SK-N-SH treated with all-trans-retinoic acid at 6 μM for 48 hours (cell line): ENCODE results near the gene CTNNAL1.

ENCODE experiments used
- ATAC-seq: fragments of 200-7000 bp; cut with Tn5 transposase; 3 replicates; pipeline ENCODE4 v1.9.1; 2020; ENCODE audit warnings: mild to moderate bottlenecking, moderate library complexity
- ARNTL ChIP-seq: fragments of 450-650 bp; formaldehyde crosslinking; IDR thresholded peaks from 2 replicates; pipeline ENCODE4 v1.5.0; 2020; ENCODE audit warnings: low read depth, mild to moderate bottlenecking, moderate library complexity, borderline replicate concordance
- BACH2 ChIP-seq: fragments of 250-450 bp; sonication (Bioruptor Pico); IDR thresholded peaks from 2 replicates; pipeline ENCODE4 v1.9.0; 2021; ENCODE audit warnings: mild to moderate bottlenecking, borderline replicate concordance
- CSDC2 ChIP-seq: fragments of 250-450 bp; sonication (Bioruptor Pico); IDR thresholded peaks from 2 replicates; pipeline ENCODE4 v1.5.0; 2020; ENCODE audit warnings: mild to moderate bottlenecking, moderate library complexity
- CSRNP3 ChIP-seq: fragments of 250-450 bp; sonication (Bioruptor Pico); IDR thresholded peaks from 2 replicates; pipeline ENCODE4 v1.5.1; 2021; ENCODE audit warnings: mild to moderate bottlenecking, moderate library complexity
- ESRRG ChIP-seq: fragments of 250-450 bp; sonication (Bioruptor Pico); IDR thresholded peaks from 2 replicates; pipeline ENCODE4 v1.6.1; 2021; ENCODE audit warnings: mild to moderate bottlenecking
- GLIS3 ChIP-seq: fragments of 250-450 bp; sonication (Bioruptor Pico); IDR thresholded peaks from 2 replicates; pipeline ENCODE4 v1.5.0; 2020; ENCODE audit warnings: mild to moderate bottlenecking, moderate library complexity
- ISL1 ChIP-seq: fragments of 250-450 bp; sonication (Bioruptor Pico); IDR thresholded peaks from 2 replicates; pipeline ENCODE4 v2.1.2; 2022; ENCODE audit warnings: mild to moderate bottlenecking, moderate library complexity
- OSR1 ChIP-seq: fragments of 250-450 bp; sonication (Bioruptor Pico); IDR thresholded peaks from 2 replicates; pipeline ENCODE4 v1.8.0; 2022; ENCODE audit warnings: moderate library complexity, mild to moderate bottlenecking, inconsistent platforms
- PPARA ChIP-seq: fragments of 250-450 bp; sonication (Bioruptor Pico); IDR thresholded peaks from 2 replicates; pipeline ENCODE4 v1.5.0; 2020; ENCODE audit warnings: mild to moderate bottlenecking, borderline replicate concordance
- RARB ChIP-seq: fragments of 250-450 bp; sonication (Bioruptor Pico); IDR thresholded peaks from 2 replicates; pipeline ENCODE4 v1.8.0; 2021; ENCODE audit warnings: mild to moderate bottlenecking, moderate library complexity
- SNAI2 ChIP-seq: fragments of 250-450 bp; sonication (Bioruptor Pico); IDR thresholded peaks from 2 replicates; pipeline ENCODE4 v1.5.0; 2020; ENCODE audit warnings: mild to moderate bottlenecking, moderate library complexity
- TCF4 ChIP-seq: fragments of 250-450 bp; sonication (Bioruptor Pico); IDR thresholded peaks from 2 replicates; pipeline ENCODE4 v1.8.0; 2021; ENCODE audit warnings: mild to moderate bottlenecking, moderate library complexity, borderline replicate concordance
- TOX ChIP-seq: fragments of 250-450 bp; sonication (Bioruptor Pico); IDR thresholded peaks from 2 replicates; pipeline ENCODE4 v1.8.0; 2021; ENCODE audit warnings: mild to moderate bottlenecking, moderate library complexity, borderline replicate concordance
- TSHZ2 ChIP-seq: fragments of 250-450 bp; sonication (Bioruptor Pico); IDR thresholded peaks from 2 replicates; pipeline ENCODE4 v1.5.0; 2020; ENCODE audit warnings: mild to moderate bottlenecking, moderate library complexity
- ZC3H10 ChIP-seq: fragments of 250-450 bp; sonication (Bioruptor Pico); IDR thresholded peaks from 2 replicates; pipeline ENCODE4 v1.5.1; 2021; ENCODE audit warnings: mild to moderate bottlenecking, moderate library complexity
- ZFP3 ChIP-seq: fragments of 250-450 bp; sonication (Bioruptor Pico); IDR thresholded peaks from 2 replicates; pipeline ENCODE4 v1.5.0; 2020; ENCODE audit warnings: mild to moderate bottlenecking, moderate library complexity
- ZFP30 ChIP-seq: fragments of 450-650 bp; formaldehyde crosslinking; IDR thresholded peaks from 2 replicates; pipeline ENCODE4 v1.5.0; 2022; ENCODE audit warnings: mild to moderate bottlenecking, moderate library complexity
- ZNF565 ChIP-seq: fragments of 450-650 bp; formaldehyde crosslinking; conservative IDR thresholded peaks from 2 replicates; pipeline ENCODE4 v1.5.0; 2020; ENCODE audit warnings: low read depth, mild to moderate bottlenecking, moderate library complexity
- ZNF70 ChIP-seq: fragments of 450-650 bp; formaldehyde crosslinking; IDR thresholded peaks from 2 replicates; pipeline ENCODE4 v1.5.0; 2020; ENCODE audit warnings: mild to moderate bottlenecking, moderate library complexity
- ZNF8 ChIP-seq: fragments of 450-650 bp; formaldehyde crosslinking; IDR thresholded peaks from 2 replicates; pipeline ENCODE4 v1.5.0; 2020; ENCODE audit warnings: mild to moderate bottlenecking, moderate library complexity
- TF ChIP-seq, protein P1 (sequence below): fragments of 250-450 bp; sonication (Bioruptor Pico); IDR thresholded peaks from 2 replicates; pipeline ENCODE4 v1.5.1; 2020; ENCODE audit warnings: low read depth, mild to moderate bottlenecking, moderate library complexity
- TF ChIP-seq, protein P2 (sequence below): fragments of 250-450 bp; sonication (Bioruptor Pico); IDR thresholded peaks from 2 replicates; pipeline ENCODE4 v1.8.0; 2021; ENCODE audit warnings: low read depth, mild to moderate bottlenecking, moderate library complexity, borderline replicate concordance
- TF ChIP-seq, protein P3 (sequence below): fragments of 250-450 bp; sonication (Bioruptor Pico); IDR thresholded peaks from 2 replicates; pipeline ENCODE4 v1.8.0; 2020; ENCODE audit warnings: mild to moderate bottlenecking, moderate library complexity, borderline replicate concordance

Gene CTNNAL1

GRCh38 chr9:109043578-109043977 lies 30.3 kb upstream of the CTNNAL1 start:
- no peak for ATAC-seq
- no peak for TF ChIP-seq TCF4 (CRISPR knock-in tag)
- no peak for TF ChIP-seq CSRNP3
- TF ChIP-seq TSHZ2 (CRISPR knock-in tag) = no peak
- no peak for TF ChIP-seq OSR1
- no peak for TF ChIP-seq TOX (CRISPR knock-in tag)
- no peak for TF ChIP-seq PPARA
- TF ChIP-seq ZC3H10 (CRISPR knock-in tag) = no peak
- TF ChIP-seq, protein P1, sequence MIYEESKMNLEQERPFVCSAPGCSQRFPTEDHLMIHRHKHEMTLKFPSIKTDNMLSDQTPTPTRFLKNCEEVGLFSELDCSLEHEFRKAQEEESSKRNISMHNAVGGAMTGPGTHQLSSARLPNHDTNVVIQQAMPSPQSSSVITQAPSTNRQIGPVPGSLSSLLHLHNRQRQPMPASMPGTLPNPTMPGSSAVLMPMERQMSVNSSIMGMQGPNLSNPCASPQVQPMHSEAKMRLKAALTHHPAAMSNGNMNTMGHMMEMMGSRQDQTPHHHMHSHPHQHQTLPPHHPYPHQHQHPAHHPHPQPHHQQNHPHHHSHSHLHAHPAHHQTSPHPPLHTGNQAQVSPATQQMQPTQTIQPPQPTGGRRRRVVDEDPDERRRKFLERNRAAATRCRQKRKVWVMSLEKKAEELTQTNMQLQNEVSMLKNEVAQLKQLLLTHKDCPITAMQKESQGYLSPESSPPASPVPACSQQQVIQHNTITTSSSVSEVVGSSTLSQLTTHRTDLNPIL (CRISPR knock-in tag) = no peak
- TF ChIP-seq, protein P2, sequence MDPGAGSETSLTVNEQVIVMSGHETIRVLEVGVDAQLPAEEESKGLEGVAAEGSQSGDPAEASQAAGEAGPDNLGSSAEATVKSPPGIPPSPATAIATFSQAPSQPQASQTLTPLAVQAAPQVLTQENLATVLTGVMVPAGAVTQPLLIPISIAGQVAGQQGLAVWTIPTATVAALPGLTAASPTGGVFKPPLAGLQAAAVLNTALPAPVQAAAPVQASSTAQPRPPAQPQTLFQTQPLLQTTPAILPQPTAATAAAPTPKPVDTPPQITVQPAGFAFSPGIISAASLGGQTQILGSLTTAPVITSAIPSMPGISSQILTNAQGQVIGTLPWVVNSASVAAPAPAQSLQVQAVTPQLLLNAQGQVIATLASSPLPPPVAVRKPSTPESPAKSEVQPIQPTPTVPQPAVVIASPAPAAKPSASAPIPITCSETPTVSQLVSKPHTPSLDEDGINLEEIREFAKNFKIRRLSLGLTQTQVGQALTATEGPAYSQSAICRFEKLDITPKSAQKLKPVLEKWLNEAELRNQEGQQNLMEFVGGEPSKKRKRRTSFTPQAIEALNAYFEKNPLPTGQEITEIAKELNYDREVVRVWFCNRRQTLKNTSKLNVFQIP (CRISPR knock-in tag) = no peak
- TF ChIP-seq BACH2 (CRISPR knock-in tag) = no peak
- TF ChIP-seq ARNTL (CRISPR knock-in tag) = no peak
- TF ChIP-seq, protein P3, sequence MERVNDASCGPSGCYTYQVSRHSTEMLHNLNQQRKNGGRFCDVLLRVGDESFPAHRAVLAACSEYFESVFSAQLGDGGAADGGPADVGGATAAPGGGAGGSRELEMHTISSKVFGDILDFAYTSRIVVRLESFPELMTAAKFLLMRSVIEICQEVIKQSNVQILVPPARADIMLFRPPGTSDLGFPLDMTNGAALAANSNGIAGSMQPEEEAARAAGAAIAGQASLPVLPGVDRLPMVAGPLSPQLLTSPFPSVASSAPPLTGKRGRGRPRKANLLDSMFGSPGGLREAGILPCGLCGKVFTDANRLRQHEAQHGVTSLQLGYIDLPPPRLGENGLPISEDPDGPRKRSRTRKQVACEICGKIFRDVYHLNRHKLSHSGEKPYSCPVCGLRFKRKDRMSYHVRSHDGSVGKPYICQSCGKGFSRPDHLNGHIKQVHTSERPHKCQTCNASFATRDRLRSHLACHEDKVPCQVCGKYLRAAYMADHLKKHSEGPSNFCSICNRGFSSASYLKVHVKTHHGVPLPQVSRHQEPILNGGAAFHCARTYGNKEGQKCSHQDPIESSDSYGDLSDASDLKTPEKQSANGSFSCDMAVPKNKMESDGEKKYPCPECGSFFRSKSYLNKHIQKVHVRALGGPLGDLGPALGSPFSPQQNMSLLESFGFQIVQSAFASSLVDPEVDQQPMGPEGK (CRISPR knock-in tag) = no peak
- TF ChIP-seq RARB (CRISPR knock-in tag) = no peak
- TF ChIP-seq ZNF8 (CRISPR knock-in tag) = no peak

- TF ChIP-seq ZNF565 (CRISPR knock-in tag) (no peak), CSRNP3 (no peak), ZNF8 (CRISPR knock-in tag) (no peak), CSDC2 (CRISPR knock-in tag) (no peak), ESRRG (CRISPR knock-in tag) (no peak), ZFP30 (CRISPR knock-in tag) (no peak), ZNF70 (CRISPR knock-in tag) (no peak), GLIS3 (CRISPR knock-in tag) (no peak), TOX (CRISPR knock-in tag) (no peak), ZFP3 (CRISPR knock-in tag) (no peak), PPARA (no peak), TCF4 (CRISPR knock-in tag) (no peak), ISL1 (CRISPR knock-in tag) (no peak), RARB (CRISPR knock-in tag) (no peak), SNAI2 (CRISPR knock-in tag) (no peak), ZC3H10 (CRISPR knock-in tag) (no peak)
- TF ChIP-seq, protein P2 (CRISPR knock-in tag) = no peak
- TF ChIP-seq, protein P3 (CRISPR knock-in tag) = no peak
- TF ChIP-seq, protein P1 (CRISPR knock-in tag) = no peak
- ATAC-seq = no peak
These were observed 27.3 kb upstream of the CTNNAL1 start for GRCh38 chr9:109040571-109040970.
